GM12878 (cell line): ENCODE results near the gene KLK2. TPM values are rescaled to one million over a fixed set of nuclear protein-coding genes. Genes with fewer than 3 reads are reported as not detected.
A peak's percentile ranks its signal among the peaks of the same experiment; 100 is the strongest.
"Not testable (repeated sequence)": the region's sequence is repeated elsewhere in the genome, so short reads cannot be mapped to it uniquely, and the experiment has no call there.

Experiments
- ATAC-seq: fragments of 200-7000 bp; cut with Tn5 transposase; 3 replicates; pipeline ENCODE4 v1.9.1; 2020; ENCODE audit warnings: mild to moderate bottlenecking, moderate library complexity
- BruUV-seq: library from RNA; stranded (reverse); fragments of 400-500 nt; replicated peaks from 2 replicates; lab custom pipeline; 2021; lab: Mats Ljungman, UMichigan
- CTCF ChIA-PET: fragments of 300-600 bp; sonication (Branson Sonifier 250); formaldehyde crosslinking; extraction: SDS; loops from one replicate; lab custom pipeline; 2021; ENCODE audit warnings: inconsistent platforms; lab: Yijun Ruan, JAX
- POLR2A ChIA-PET: fragments of 350-600 bp; formaldehyde crosslinking; extraction: SDS; loops from one replicate; lab custom pipeline; 2021; ENCODE audit warnings: inconsistent platforms; lab: Charles Lee
- RAD21 ChIA-PET: fragments of 300-600 bp; sonication (Branson Sonifier 250); formaldehyde crosslinking; loops from one replicate; lab custom pipeline; 2023; ENCODE audit warnings: antibody characterized with exemption; ENCODE audit not compliant: unreplicated experiment; lab: Charles Lee
- SMC1A ChIA-PET: fragments of 300-600 bp; sonication (Branson Sonifier 250); formaldehyde crosslinking; loops from one replicate; lab custom pipeline; 2023; ENCODE audit not compliant: unreplicated experiment, uncharacterized antibody; lab: Charles Lee
- DNase-seq: peaks from one replicate; pipeline ENCODE4 v3.0.0-alpha.2; 2011; ENCODE audit warnings: low read depth, low spot score
- FAIRE-seq: peaks from 3 replicates; lab custom pipeline; 2011; peaks lifted over from hg19 to GRCh38; lab: Jason Lieb, UNC
- H2AFZ ChIP-seq: 2 replicates; pipeline ENCODE4 v1.6.0; 2011; ENCODE audit warnings: low read depth, low read length, control low read depth; ENCODE audit not compliant: control insufficient read depth
- H3K27ac ChIP-seq: 2 replicates; pipeline ENCODE4 v1.5.1; 2011; ENCODE audit warnings: control low read depth; ENCODE audit not compliant: control insufficient read depth, insufficient read depth
- H3K27me3 ChIP-seq, 2 experiments: replicated peaks in 1 of 2; 2 replicates each; pipeline versions ENCODE4 v1.6.0 to v1.6.1; 2011; ENCODE audit warnings: low read length in 1 of 2; ENCODE audit not compliant: control insufficient read depth in 2 of 2, insufficient read depth in 2 of 2
- H3K36me3 ChIP-seq, 2 experiments: 2 replicates each; pipeline ENCODE4 v1.5.1; 2011; ENCODE audit warnings: low read length in 1 of 2; ENCODE audit not compliant: control insufficient read depth in 2 of 2, insufficient read depth in 2 of 2
- H3K4me1 ChIP-seq: 2 replicates; pipeline ENCODE4 v1.6.1; 2011; ENCODE audit warnings: mild to moderate bottlenecking, low read length, moderate library complexity, mixed read lengths; ENCODE audit not compliant: control insufficient read depth, insufficient read depth
- H3K4me2 ChIP-seq: 2 replicates; pipeline ENCODE4 v1.6.0; 2011; ENCODE audit warnings: control low read depth; ENCODE audit not compliant: control insufficient read depth, insufficient read depth
- H3K4me3 ChIP-seq: fragments of 200-600 bp; sonication (generic); 2 replicates; pipeline ENCODE4 v1.5.1; 2016
- H3K79me2 ChIP-seq: 2 replicates; pipeline ENCODE4 v1.6.0; 2011; ENCODE audit warnings: low read length; ENCODE audit not compliant: control insufficient read depth, insufficient read depth
- H3K9ac ChIP-seq: 2 replicates; pipeline ENCODE4 v1.8.0; 2011; ENCODE audit warnings: low read length, control low read depth, mixed read lengths; ENCODE audit not compliant: control insufficient read depth, insufficient read depth
- H3K9me3 ChIP-seq: replicated peaks from 3 replicates; pipeline ENCODE4 v1.5.1; 2011; ENCODE audit warnings: mild to moderate bottlenecking, low read length; ENCODE audit not compliant: control insufficient read depth, insufficient read depth
- H4K20me1 ChIP-seq: 2 replicates; pipeline ENCODE4 v1.6.0; 2011; ENCODE audit not compliant: control insufficient read depth, insufficient read depth
- BCLAF1 ChIP-seq: fragments of 450-650 bp; IDR thresholded peaks from 2 replicates; pipeline ENCODE4 v1.6.1; 2017; ENCODE audit warnings: antibody characterized with exemption, mild to moderate bottlenecking, moderate library complexity
- SMARCA5 ChIP-seq: fragments of 450-650 bp; IDR thresholded peaks from 2 replicates; pipeline ENCODE4 v1.6.1; 2017; ENCODE audit warnings: mild to moderate bottlenecking
- WGBS: methylation state at CpG from one replicate; pipeline ENCODE4 v1.1.6; 2016; ENCODE audit warnings: low lambda C conversion rate; ENCODE audit not compliant: insufficient replicate concordance, insufficient coverage; ENCODE audit errors: missing lambda C conversion rate; 5-methylcytosine and 5-hydroxymethylcytosine counted together
- in situ Hi-C: fragments of 300-500 bp; cut with MboI; formaldehyde crosslinking; loops from 9 replicates; pipeline ENCODE4 v1.14.3; 2018; ENCODE audit warnings: mixed read lengths
- intact Hi-C: fragments of 100-400 bp; cut with micrococcal nuclease; formaldehyde crosslinking; loops from one replicate; pipeline ENCODE4 v1.14.2; 2022; ENCODE audit not compliant: unreplicated experiment
- polyA plus RNA-seq, 11 experiments: library from polyadenylated mRNA; depleted of rRNA in 4 of 11; unstranded in 6 of 11; stranded (reverse) in 5 of 11; fragments of >200 nt; fragmentation: Nextera tagmentation in 4 of 11; fragmentation: Illumina TruSeq in 1 of 11; extraction: Ambion mirVana in 4 of 11; extraction: Trizol in 1 of 11; gene quantifications; 1 replicate in 1 of 11; 2 replicates in 10 of 11; pipeline versions ENCODE4 v1.2.1 to v1.2.3, GENCODE V29; 2011 to 2016; ENCODE audit warnings: inconsistent platforms in 2 of 11, missing spikeins in 2 of 11, low read depth in 1 of 11
- total RNA-seq, 4 experiments: library from RNA; depleted of rRNA in 3 of 4; stranded (reverse); fragments of >200 nt in 3 of 4; fragmentation: Illumina TruSeq in 1 of 4; extraction: Trizol in 1 of 4; gene quantifications; 2 replicates each; pipeline versions ENCODE4 v1.2.1 to v1.2.3, GENCODE V29; 2013 to 2021
- TF ChIP-seq, protein P1 (sequence below): fragments of 450-650 bp; IDR thresholded peaks from 2 replicates; pipeline ENCODE4 v1.6.1; 2017; ENCODE audit warnings: mild to moderate bottlenecking, moderate library complexity

The KLK2 gene
- total and polyA plus RNA-seq, 10 of the 15 experiments (the other 5 are each of a cell fraction or from before 2014, with no cell fraction given): 0.19 to 3.1 (median 1.2) TPM

GRCh38 chr19:50896089-50896590 is 22.9 kb downstream of the KLK2 start:
- not testable (repeated sequence) for H3K27me3 ChIP-seq, ATAC-seq, DNase-seq, FAIRE-seq, H3K9ac ChIP-seq, H4K20me1 ChIP-seq, H3K4me3 ChIP-seq, H3K36me3 ChIP-seq, H3K79me2 ChIP-seq, H3K9me3 ChIP-seq
- POLR2A ChIA-PET: interaction anchor here (0.5 to 1.6 kb wide), 2 partner anchors 76 to 567 kb away, joined by 3 to 13 read pairs; partner anchors contain the start of gene KCNC3
- in situ Hi-C loops (loop anchor here (10.0 kb wide), 1 partner anchor 541 kb away; no protein-coding TSS in a partner anchor), intact Hi-C loops (loop anchor here (2.0 to 10.0 kb wide), 4 partner anchors 59 to 541 kb away; no protein-coding TSS in a partner anchor)
- H3K4me1 ChIP-seq: peaks cover 29% of the 10 kb centered on the region
- peak overlapping the region; percentile 76 for H3K27ac ChIP-seq
- WGBS: 63% methylated on average over 9 of the region's 9 CpGs
- peak overlapping the region; percentile 36; the same call in 1 of the 2 replicates for H3K4me2 ChIP-seq
- SMC1A ChIA-PET: interaction anchor here (0.9 to 4.7 kb wide), 5 partner anchors 20 to 76 kb away, joined by 3 to 28 read pairs (median 4); partner anchors contain the start of gene KLK15
- 0 out of 2 replicates have a peak, but pooled peaks have one; percentile 23 for TF ChIP-seq SMARCA5
- CTCF ChIA-PET: interaction anchor here (1.1 to 4.0 kb wide), 6 partner anchors 10 to 77 kb away, joined by 3 to 33 read pairs (median 10); no protein-coding TSS in a partner anchor
- RAD21 ChIA-PET: interaction anchor here (0.7 to 3.8 kb wide), 5 partner anchors 8 to 538 kb away, joined by 3 to 11 read pairs (median 4); no protein-coding TSS in a partner anchor
- peak overlapping the region; percentile 13; the same call in 1 of the 2 replicates for H2AFZ ChIP-seq
- BruUV-seq: TSS peak; percentile 100

DNA sequence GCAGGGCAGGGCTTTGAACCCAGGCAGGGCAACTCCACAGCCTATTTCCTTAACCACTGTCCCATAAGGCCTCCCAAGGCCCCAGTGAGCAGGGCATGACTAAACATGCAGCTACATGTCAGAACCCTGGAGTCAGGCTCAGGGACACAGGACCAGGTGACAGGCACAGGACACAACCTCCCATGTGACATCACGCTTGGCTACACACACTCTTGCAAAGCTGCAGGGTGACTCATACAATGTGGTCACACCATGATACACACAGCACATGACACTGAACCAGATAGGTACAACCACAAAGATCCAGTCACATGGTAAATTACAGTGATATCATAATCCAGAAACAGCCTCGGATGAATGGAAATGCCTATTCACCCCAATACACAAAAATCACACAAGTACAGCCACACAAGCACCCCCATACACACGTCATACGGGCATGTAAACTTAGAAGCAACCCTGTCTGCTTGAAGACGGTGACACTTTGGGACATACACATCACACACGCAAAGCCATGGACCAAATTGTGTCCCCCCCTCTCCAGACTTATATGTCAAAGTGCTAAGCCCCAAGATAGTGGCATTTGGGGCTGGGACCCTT is 23.5 kb downstream of the KLK2 start:
- H3K4me1 ChIP-seq: peaks cover 23% of the 10 kb centered on the region
- peak overlapping the region; percentile 22; the same call in 1 of the 2 replicates for H3K9ac ChIP-seq
- H3K27me3 ChIP-seq: no peaks in the 10 kb centered on the region
- H3K9me3 ChIP-seq: peaks cover 6% of the 10 kb centered on the region; the same call in 1 of the 3 replicates
- POLR2A ChIA-PET: interaction anchor here (0.5 to 2.0 kb wide), 4 partner anchors 60 to 568 kb away, joined by 3 to 13 read pairs (median 6); partner anchors contain the start of gene KCNC3
- DNase-seq (peak; percentile 100), ATAC-seq (peak; percentile 96), FAIRE-seq (peak; percentile 92)
- H3K4me2 ChIP-seq: peak overlapping the region; percentile 39
- no peaks in the 10 kb centered on the region for H4K20me1 ChIP-seq
- peak overlapping the region; percentile 76 for H3K27ac ChIP-seq
- CTCF ChIA-PET: interaction anchor here (1.1 to 4.0 kb wide), 7 partner anchors 9 to 94 kb away, joined by 3 to 33 read pairs (median 6); no protein-coding TSS in a partner anchor
- RAD21 ChIA-PET: interaction anchor here (0.7 to 3.8 kb wide), 6 partner anchors 8 to 539 kb away, joined by 3 to 11 read pairs (median 4); no protein-coding TSS in a partner anchor
- no TSS peak for BruUV-seq
- peak overlapping the region; percentile 22; the same call in 1 of the 2 replicates for H3K4me3 ChIP-seq
- H3K36me3 ChIP-seq: no peaks in the 10 kb centered on the region
- intact Hi-C loops: loop anchor here (2.0 to 10.0 kb wide), 4 partner anchors 59 to 542 kb away; no protein-coding TSS in a partner anchor
- WGBS: 1% methylated on average over 6 of the region's 6 CpGs
- SMC1A ChIA-PET: interaction anchor here (0.9 to 4.7 kb wide), 6 partner anchors 21 to 77 kb away, joined by 3 to 28 read pairs (median 4); partner anchors contain the start of gene KLK15
- in situ Hi-C loops: loop anchor here (10.0 kb wide), 1 partner anchor 542 kb away; no protein-coding TSS in a partner anchor
- peak overlapping the region; percentile 70 for H2AFZ ChIP-seq
- no peaks in the 10 kb centered on the region for H3K79me2 ChIP-seq
- no peak for TF ChIP-seq BCLAF1
- TF ChIP-seq, protein P1, sequence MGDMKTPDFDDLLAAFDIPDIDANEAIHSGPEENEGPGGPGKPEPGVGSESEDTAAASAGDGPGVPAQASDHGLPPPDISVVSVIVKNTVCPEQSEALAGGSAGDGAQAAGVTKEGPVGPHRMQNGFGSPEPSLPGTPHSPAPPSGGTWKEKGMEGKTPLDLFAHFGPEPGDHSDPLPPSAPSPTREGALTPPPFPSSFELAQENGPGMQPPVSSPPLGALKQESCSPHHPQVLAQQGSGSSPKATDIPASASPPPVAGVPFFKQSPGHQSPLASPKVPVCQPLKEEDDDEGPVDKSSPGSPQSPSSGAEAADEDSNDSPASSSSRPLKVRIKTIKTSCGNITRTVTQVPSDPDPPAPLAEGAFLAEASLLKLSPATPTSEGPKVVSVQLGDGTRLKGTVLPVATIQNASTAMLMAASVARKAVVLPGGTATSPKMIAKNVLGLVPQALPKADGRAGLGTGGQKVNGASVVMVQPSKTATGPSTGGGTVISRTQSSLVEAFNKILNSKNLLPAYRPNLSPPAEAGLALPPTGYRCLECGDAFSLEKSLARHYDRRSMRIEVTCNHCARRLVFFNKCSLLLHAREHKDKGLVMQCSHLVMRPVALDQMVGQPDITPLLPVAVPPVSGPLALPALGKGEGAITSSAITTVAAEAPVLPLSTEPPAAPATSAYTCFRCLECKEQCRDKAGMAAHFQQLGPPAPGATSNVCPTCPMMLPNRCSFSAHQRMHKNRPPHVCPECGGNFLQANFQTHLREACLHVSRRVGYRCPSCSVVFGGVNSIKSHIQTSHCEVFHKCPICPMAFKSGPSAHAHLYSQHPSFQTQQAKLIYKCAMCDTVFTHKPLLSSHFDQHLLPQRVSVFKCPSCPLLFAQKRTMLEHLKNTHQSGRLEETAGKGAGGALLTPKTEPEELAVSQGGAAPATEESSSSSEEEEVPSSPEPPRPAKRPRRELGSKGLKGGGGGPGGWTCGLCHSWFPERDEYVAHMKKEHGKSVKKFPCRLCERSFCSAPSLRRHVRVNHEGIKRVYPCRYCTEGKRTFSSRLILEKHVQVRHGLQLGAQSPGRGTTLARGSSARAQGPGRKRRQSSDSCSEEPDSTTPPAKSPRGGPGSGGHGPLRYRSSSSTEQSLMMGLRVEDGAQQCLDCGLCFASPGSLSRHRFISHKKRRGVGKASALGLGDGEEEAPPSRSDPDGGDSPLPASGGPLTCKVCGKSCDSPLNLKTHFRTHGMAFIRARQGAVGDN: peak; percentile 99
